PFSK-1 (cell line): ENCODE measurements around the gene MFSD6.

Source experiments
- FOXP2 ChIP-seq: optimal IDR thresholded peaks from 2 replicates; pipeline ENCODE3; 2011; ENCODE audit warnings: borderline replicate concordance, control low read depth, inconsistent platforms; ENCODE audit not compliant: insufficient read depth; ENCODE audit errors: extremely low read length, extremely low read depth
- POLR2AphosphoS5 ChIP-seq: IDR thresholded peaks from 2 replicates; pipeline ENCODE4 v1.6.1; 2012; ENCODE audit warnings: low read depth, mild to moderate bottlenecking, control low read depth, low read length, moderate library complexity
- SIN3A ChIP-seq: IDR thresholded peaks from 2 replicates; pipeline ENCODE4 v1.6.1; 2012; ENCODE audit warnings: mild to moderate bottlenecking, low read length, moderate library complexity, borderline replicate concordance; ENCODE audit not compliant: insufficient read depth
- TAF1 ChIP-seq: IDR thresholded peaks from 2 replicates; pipeline ENCODE4 v1.6.1; 2012; ENCODE audit warnings: low read length, control low read depth, borderline replicate concordance; ENCODE audit not compliant: insufficient read depth
- TF ChIP-seq, protein P1 (sequence below), 2 experiments: IDR thresholded peaks; 2 replicates each; pipeline versions ENCODE4 v1.6.1 to v1.8.0; 2011 to 2012; ENCODE audit warnings: low read depth in 2 of 2, low read length in 2 of 2, control low read depth in 1 of 2, inconsistent platforms in 1 of 2, mild to moderate bottlenecking in 1 of 2, moderate library complexity in 1 of 2; ENCODE audit not compliant: insufficient read depth in 1 of 2

The MFSD6 gene

DNA sequence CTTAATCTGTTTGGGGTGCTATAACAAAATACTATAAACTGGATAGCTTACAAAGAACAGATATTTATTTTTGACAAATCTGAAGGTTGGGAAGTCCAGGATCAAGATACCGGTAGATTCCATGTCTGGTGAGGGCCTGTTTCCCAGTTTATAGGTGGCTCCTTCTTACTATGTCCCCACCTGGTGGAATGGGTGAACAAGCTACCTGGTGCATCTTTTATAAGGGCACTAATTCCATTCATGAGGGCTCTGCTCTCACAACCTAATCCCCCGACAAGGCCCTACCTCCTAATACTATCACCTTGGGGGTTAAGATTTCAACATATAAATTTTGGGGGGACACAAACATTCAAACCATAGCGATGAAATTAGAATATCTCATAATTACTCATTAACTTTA is 142.0 kb downstream of the MFSD6 start:
- TF ChIP-seq SIN3A (no peak), POLR2AphosphoS5 (no peak), TAF1 (no peak), FOXP2 (no peak)
- TF ChIP-seq, protein P1, sequence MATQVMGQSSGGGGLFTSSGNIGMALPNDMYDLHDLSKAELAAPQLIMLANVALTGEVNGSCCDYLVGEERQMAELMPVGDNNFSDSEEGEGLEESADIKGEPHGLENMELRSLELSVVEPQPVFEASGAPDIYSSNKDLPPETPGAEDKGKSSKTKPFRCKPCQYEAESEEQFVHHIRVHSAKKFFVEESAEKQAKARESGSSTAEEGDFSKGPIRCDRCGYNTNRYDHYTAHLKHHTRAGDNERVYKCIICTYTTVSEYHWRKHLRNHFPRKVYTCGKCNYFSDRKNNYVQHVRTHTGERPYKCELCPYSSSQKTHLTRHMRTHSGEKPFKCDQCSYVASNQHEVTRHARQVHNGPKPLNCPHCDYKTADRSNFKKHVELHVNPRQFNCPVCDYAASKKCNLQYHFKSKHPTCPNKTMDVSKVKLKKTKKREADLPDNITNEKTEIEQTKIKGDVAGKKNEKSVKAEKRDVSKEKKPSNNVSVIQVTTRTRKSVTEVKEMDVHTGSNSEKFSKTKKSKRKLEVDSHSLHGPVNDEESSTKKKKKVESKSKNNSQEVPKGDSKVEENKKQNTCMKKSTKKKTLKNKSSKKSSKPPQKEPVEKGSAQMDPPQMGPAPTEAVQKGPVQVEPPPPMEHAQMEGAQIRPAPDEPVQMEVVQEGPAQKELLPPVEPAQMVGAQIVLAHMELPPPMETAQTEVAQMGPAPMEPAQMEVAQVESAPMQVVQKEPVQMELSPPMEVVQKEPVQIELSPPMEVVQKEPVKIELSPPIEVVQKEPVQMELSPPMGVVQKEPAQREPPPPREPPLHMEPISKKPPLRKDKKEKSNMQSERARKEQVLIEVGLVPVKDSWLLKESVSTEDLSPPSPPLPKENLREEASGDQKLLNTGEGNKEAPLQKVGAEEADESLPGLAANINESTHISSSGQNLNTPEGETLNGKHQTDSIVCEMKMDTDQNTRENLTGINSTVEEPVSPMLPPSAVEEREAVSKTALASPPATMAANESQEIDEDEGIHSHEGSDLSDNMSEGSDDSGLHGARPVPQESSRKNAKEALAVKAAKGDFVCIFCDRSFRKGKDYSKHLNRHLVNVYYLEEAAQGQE (IDR thresholded peaks at IDR 0.05; ENCODE audit: insufficient read depth in 1 of 2, low read depth in 2 of 2, low read length in 2 of 2) = no peak
